LNCAP (cell line): ENCODE measurements around the gene SPRY1.

Source experiments
- TF ChIP-seq, protein P1 (sequence below): fragments of 450-650 bp; IDR thresholded peaks from 2 replicates; pipeline ENCODE4 v1.5.1; 2017; ENCODE audit warnings: mild to moderate bottlenecking

The SPRY1 gene

DNA sequence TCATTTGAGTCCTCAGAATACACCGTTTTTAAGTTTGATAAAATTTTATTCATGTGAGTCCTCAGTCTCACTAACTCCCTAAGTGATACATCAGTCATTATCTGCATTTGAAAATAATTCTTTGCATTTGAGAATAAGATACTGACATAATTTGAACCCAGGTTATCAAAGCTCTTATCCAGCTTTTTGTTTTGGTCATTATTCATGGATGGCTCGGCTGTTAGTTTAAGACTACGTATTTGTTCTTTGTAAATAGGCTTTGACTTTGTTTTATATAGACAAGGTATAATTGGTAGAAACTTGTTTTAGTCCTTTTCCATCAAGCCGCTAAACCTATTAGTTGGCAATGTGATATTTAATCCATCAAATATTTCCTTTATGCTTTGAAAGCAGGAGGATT, 7.9 kb downstream of the SPRY1 start:
- TF ChIP-seq, protein P1, sequence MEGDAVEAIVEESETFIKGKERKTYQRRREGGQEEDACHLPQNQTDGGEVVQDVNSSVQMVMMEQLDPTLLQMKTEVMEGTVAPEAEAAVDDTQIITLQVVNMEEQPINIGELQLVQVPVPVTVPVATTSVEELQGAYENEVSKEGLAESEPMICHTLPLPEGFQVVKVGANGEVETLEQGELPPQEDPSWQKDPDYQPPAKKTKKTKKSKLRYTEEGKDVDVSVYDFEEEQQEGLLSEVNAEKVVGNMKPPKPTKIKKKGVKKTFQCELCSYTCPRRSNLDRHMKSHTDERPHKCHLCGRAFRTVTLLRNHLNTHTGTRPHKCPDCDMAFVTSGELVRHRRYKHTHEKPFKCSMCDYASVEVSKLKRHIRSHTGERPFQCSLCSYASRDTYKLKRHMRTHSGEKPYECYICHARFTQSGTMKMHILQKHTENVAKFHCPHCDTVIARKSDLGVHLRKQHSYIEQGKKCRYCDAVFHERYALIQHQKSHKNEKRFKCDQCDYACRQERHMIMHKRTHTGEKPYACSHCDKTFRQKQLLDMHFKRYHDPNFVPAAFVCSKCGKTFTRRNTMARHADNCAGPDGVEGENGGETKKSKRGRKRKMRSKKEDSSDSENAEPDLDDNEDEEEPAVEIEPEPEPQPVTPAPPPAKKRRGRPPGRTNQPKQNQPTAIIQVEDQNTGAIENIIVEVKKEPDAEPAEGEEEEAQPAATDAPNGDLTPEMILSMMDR: no peak

DNA sequence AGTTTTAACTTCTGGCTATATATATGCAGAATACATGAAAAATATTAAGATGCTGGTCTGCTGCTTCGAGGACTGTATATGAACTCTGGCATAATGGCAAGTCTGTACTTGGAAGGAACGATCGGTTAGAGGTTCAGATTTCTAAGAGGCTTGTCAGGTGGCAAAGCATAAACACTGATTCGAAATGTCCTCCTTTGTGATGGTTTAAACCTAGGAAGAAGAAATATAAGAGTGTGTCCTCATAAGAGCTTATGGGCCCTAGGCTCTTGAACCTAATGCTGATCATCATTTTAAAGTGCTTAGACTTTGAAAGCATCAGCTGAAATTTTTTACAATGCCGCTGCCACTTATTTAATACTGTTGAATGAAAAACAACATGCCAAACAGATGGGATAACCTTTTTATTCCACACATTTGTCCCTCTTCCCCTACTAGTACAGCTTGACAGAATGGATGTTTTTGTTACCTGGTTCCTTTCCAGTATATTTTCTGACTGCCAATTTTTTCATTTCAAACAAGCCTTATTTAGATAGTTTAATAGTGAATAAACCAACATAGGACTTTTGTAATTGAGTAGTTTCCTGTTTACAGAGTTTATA, 8.8 kb downstream of the SPRY1 start:
- TF ChIP-seq, protein P1: no peak

DNA sequence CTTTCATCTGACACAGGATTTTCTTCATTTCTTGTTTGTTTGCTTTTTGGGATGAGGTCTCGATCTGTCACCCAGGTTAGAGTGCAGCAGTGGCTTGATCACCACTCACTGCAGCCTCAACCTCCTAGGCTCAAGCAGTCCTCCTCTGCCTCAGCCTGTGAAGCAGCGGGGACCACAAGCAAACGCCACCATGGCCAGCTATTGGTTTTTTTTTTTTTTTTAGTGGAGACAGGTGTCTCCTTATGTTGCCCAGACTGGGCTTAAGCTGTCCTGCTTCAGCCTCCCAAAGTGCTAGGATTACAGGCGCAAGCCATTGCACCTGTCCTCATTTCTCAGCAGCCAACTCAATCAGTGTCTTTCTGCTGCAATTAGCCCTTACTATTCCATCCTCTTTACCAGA, 10.3 kb downstream of the SPRY1 start:
- TF ChIP-seq, protein P1: no peak

DNA sequence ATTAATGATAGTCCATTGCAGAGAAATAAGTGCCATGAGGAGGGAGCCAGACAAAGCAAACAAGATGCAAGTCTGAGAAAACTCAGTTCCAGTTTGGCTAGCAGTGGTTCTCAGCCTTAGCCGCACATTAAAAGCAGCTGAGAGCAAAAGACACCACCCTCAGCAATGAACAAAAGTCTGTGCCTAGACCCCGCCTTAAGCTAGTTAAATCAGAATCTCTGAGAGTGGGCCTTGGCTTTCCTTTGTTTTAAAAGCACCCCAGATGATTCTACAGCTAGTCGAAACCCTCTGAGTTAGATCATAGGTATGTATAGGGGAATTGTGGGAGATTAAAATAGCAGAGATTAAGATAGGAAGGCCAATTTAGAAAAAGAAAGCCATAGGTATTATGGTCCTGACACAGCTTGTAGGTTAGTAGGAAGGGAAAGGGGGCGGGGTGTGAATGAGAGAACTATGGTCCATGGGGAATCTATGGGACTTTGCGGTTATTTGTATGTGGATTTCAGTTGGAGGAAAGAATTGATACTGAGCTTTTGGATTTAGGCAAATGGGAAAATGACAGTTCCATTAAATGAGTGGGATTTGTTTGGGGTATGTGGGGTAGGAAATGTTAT, 12.0 kb downstream of the SPRY1 start:
- TF ChIP-seq, protein P1: no peak

DNA sequence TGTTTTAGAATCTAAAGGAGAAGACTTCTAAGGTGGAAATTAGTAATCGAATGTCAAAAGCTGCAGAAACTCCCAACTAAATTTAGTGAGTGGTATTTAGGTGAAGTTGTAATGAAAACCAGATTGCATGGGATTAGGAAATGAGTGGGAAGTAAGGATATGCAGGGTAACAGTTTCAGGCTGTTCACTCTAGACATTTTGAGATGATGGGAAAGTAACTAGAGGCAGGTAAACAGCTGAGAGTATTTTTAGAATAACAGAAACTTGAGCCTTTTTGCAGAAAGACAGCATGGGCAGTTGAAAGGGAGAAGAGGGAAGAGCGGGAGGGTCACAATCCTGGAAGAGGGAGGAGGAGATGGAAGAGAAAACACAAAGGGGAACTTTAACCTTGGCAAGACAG, 12.7 kb downstream of the SPRY1 start:
- TF ChIP-seq, protein P1: no peak

DNA sequence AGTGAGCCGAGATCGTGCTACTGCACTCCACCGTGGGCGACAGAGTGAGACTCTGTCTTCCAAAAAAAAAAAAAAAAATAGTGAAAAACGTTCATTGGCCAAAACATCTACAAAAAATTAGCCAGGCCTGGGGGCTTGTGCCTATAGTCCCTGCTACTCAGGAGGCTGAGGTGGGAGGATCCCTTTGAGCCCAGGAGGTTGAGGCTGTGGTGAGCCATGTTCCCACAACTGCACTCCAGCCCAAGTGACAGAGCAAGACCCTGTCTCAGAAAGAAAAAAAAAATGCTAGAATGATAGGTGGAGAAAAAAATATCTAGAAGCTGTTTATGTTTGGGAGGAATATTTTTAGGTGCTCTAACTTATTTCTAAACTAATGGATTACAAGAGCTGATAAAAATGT, 14.9 kb downstream of the SPRY1 start:
- TF ChIP-seq, protein P1: no peak

DNA sequence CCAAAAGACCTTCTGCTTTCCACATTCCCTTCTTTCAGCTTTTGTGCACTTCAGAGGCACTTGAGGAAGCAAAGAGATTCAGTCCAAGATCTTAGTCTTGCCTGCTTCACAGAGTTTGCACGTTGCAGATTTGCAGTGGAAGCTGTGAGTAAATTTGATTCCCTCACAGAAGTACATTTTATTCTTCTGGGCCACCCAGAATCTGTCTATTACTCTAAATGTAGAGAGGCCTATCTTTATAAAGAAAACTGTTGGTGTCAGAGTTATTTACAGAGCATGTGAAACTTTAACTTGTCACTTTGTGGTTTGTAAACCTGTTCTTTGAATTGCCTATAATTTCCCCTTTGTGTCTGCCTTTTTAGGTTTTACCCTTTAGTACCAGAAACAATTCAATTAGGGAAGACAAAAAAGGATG, 15.5 kb downstream of the SPRY1 start:
- TF ChIP-seq, protein P1: no peak
